GM12892 (cell line): ENCODE data around the gene KCTD7.
"Not testable (repeated sequence)": the region's sequence is repeated elsewhere in the genome, so short reads cannot be mapped to it uniquely, and the experiment has no call there.

Experiments used
- DNase-seq: peaks from one replicate; pipeline ENCODE4 v3.0.0; 2011; ENCODE audit not compliant: insufficient read length
- FAIRE-seq: peaks from 2 replicates; lab custom pipeline; 2011; peaks lifted over from hg19 to GRCh38; lab: Jason Lieb, UNC
- POLR2A ChIP-seq: IDR thresholded peaks from 2 replicates; pipeline ENCODE4 v1.6.1; 2011; ENCODE audit warnings: low read depth, low read length, control low read depth
- POLR2AphosphoS5 ChIP-seq: IDR thresholded peaks from 2 replicates; pipeline ENCODE4 v1.6.1; 2011; ENCODE audit warnings: low read depth, low read length, control low read depth
- TAF1 ChIP-seq: IDR thresholded peaks from 2 replicates; pipeline ENCODE4 v1.6.1; 2011; ENCODE audit warnings: low read depth, mild to moderate bottlenecking, control low read depth, low read length, borderline replicate concordance

The KCTD7 gene

DNA sequence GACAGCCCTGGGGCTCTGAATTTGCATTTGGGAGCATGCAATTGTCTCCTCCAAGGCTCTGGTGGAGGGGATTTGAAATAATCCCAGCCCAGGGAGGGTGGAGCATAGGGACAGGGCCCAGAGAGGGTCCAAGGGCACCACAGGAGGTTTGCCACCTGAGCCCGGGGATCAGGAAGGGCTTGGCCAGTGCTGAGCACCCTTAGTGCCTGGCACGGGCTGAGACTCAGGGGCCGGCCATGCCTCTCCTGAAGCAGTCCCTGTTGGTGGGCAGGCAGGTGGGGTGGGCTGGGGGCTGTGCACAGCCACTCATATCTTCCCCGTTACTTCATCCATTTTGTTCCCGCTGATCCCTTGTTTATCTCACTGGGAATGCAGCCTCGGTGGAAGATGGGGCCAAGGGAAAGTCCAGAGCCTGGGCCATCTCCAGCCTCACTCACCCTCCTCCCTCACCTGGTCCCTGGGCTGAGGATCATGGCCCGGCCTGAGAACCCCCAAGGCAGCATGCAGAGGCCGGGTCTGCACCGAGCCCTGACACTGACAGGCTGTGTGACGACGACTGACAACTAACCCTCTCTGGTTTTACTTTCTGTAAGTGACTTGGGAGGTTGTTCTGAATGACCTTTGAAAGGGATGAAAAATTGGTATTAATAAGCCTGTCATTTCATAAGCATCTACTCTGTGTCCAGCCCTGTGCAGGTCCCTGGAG lies 38.5 kb downstream of the KCTD7 start:
- DNase-seq (no peak), FAIRE-seq (no peak)
- no peak for TF ChIP-seq POLR2A

GRCh38 chr7:66668112-66668511 lies 39.4 kb downstream of the KCTD7 start:
- no peak for DNase-seq
- no peak for TF ChIP-seq POLR2A
- TF ChIP-seq TAF1: no peak
- TF ChIP-seq POLR2AphosphoS5: no peak
- no peak for FAIRE-seq

DNA sequence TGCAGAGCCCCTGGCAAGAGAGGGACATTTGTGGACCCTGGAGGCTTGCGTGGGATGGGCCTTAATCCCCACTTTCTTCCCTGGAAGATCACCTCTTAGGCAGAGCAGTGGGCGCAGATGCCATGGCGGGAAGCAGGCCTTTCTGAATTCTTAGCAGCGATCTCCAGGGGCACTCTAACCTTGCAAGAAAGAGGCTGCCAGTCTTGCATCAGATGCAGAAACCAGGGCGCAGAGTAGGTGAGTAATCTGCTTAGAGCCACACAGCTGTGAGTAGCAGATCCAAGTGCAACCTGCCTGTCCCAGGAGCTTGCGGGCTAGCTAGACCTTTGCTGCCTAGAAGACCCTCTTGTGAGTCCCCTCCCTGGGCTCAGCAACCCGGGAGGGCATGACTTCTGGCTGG lies 40.0 kb downstream of the KCTD7 start:
- TF ChIP-seq POLR2AphosphoS5: no peak
- TF ChIP-seq TAF1: no peak
- no peak for TF ChIP-seq POLR2A
- DNase-seq (no peak), FAIRE-seq (no peak)

GRCh38 chr7:66669088-66669487 lies 40.4 kb downstream of the KCTD7 start:
- DNase-seq: no peak
- FAIRE-seq: no peak
- TF ChIP-seq POLR2AphosphoS5 (no peak), POLR2A (no peak), TAF1 (no peak)

DNA sequence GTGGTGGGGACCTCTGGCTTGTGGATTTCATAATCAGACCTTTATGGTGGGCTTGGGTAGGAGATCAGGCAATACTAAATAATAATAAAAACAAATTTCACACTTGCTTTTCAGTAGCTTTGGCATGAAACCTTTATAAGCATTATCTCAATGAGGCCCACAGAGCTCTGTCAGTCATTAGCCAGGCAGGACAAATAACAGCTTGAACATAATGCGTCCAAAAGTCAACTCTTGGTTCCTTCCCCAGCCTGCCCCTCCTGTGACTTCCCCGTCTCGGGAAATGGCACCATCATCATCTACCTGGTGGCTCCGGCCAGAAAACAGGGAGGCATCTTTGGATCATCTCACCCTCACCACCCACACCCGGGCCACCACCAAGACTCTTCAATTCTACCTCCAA lies 40.8 kb downstream of the KCTD7 start:
- FAIRE-seq (no peak), DNase-seq (no peak)
- TF ChIP-seq TAF1: no peak
- no peak for TF ChIP-seq POLR2A
- no peak for TF ChIP-seq POLR2AphosphoS5

- DNase-seq (no peak), FAIRE-seq (no peak)
- TF ChIP-seq POLR2A (no peak), TAF1 (no peak), POLR2AphosphoS5 (no peak)
Measured at GRCh38 chr7:66671034-66671433, 42.4 kb downstream of the KCTD7 start.

DNA sequence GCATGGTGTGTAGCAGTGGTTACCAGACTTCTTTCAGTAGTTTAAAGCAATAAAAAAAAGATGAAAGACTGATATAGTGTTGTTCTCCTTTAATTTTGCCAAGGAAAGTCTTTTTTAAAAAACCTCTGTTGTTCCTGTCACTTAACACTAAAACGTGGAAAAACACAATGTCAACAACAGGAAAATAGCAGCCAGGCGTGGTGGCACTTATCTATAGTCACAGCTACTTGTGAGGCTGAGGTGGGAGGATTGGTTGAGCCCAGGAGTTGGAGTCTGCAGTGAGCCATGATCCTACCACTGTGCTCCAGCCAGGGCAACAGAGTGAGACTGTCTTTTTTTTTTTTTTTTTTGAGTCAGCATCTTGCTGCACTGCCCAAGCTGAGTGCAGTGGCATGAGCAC lies 42.8 kb downstream of the KCTD7 start:
- DNase-seq, FAIRE-seq: not testable (repeated sequence)

DNA sequence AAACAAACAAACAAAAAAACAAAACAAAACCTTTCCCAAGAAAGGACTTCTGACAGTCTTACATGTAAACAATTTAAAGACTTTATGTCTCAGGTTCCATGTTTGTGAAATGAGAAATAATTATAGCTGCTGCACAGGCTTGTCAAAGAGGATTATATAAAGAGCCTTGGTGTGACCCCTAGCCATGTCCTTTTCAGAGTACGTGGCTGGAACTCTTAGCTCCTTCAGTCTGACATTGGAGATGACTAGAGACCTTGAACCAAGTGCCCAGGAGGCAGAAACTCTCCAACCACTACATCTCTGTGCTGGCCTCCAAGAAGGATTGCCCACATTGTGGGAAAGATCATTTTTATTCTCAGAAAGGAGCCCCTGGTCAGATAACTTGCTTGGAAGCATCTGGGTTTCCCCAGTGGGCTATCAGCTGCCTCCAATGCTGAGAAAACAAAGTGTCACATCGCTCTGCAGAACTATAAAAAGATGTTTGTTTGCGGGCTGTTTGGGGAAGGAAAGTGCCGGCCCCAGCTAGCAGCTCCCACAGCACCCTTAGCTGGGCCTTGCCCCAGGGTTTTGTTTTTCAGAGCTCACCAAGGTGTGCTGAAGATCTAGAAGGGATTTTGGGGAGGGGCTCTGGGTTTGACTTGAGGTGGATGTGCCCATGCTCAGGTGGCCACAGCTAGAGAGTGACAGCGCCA lies 43.9 kb downstream of the KCTD7 start:
- DNase-seq: not testable (repeated sequence)
- peak; percentile 65 for FAIRE-seq

- not testable (repeated sequence) for FAIRE-seq, DNase-seq
Measured at GRCh38 chr7:66673124-66673640, 44.5 kb downstream of the KCTD7 start.

GRCh38 chr7:66679633-66680244 lies 51.1 kb downstream of the KCTD7 start:
- no peak for FAIRE-seq
- DNase-seq: no peak
- TF ChIP-seq POLR2AphosphoS5 (no peak), POLR2A (no peak), TAF1 (no peak)

- FAIRE-seq: peak; percentile 91
- TF ChIP-seq POLR2A (peak; percentile 88), TAF1 (peak; percentile 73; the same call in 1 of the 2 replicates), POLR2AphosphoS5 (peak; percentile 89)
- peak; percentile 96 for DNase-seq
Measured at GRCh38 chr7:66681491-66682349, 53.0 kb downstream of the KCTD7 start.

DNA sequence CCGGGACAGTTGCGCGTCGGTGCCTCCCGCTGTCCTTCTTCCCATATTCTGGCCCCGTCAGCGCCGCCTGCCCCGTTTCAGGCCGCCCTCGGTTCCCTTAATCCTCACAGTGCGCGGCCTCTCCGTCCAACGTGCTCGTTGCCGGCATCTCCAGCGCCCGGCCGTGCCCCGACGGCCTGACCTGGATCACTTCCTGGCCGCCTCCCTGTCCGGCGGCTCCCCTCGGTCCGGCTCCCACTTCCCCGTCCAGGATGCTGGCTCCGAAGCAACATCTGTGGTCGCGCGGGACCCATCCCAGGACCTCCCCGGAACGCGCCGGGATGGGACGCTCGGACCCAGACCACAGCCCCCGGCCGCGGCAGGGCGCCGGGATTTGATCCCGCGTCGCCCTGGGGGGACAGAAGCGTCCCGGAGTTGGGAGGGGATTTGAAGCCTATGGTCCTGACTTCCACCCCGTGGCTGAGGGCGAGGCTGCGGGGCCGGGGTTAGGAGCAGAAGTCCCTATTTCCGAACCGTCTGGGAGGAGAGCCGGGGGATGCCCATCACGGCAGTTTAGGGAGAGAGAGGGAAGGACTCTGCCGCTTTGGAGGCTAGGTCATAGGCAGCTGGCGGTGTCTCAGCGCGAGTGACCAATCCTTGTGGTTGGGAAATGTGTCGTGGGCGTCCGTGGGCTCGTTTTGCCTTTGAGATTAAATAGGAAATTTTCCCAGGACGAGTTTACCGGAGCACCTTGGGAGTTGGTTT lies 53.8 kb downstream of the KCTD7 start:
- TF ChIP-seq POLR2A (no peak), POLR2AphosphoS5 (no peak), TAF1 (no peak)
- FAIRE-seq (no peak), DNase-seq (no peak)

GRCh38 chr7:66683094-66683769 lies 54.6 kb downstream of the KCTD7 start:
- not testable (repeated sequence) for DNase-seq, FAIRE-seq
